ENCODE measurements around the gene SLC25A23. TPM values are rescaled to one million over a fixed set of nuclear protein-coding genes. Genes with fewer than 3 reads are reported as not detected.

Gene SLC25A23
- total RNA-seq, 1 experiment from 2014 or later, result 89.5 TPM

DNA sequence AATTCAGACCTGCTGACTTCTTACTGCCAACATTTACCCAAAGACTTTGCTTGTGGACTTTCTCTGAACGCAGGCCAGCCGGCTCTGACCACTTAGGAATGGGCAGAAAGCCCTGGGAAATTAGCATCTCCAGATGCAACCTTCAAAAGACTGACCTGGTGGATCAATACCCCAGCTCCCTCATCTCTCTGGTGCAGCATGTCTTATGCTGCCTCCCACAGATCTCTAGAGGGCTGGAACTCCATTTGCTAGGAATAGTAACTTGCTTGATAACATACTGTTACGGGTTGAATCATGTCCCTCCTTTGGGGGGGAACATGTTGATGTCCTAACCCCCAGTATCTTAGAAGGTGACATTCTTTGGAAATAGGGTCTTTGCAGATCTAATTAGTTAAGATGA, 13.1 kb downstream of the SLC25A23 start:
- CTCF ChIA-PET, result no interaction called here
- Histone ChIP-seq H3K4me1 (ENCODE audit: control insufficient read depth in 1 of 2, insufficient read depth in 2 of 2, low read length in 2 of 2) (no peaks in the 10 kb centered on the region), H3K9me3 (ENCODE audit: control insufficient read depth in 1 of 2, insufficient read depth in 1 of 2, low read depth in 1 of 2, low read length in 2 of 2) (peaks cover 0 to 4% of the 10 kb centered on the region in 2 experiments; a peak in 1 of 4 replicates), H3K27me3 (ENCODE audit: insufficient read depth, low read length) (no peaks in the 10 kb centered on the region), H3K4me2 (ENCODE audit: low read length) (no peak overlapping the region), H3K9ac (ENCODE audit: low read length) (no peak overlapping the region), H3K79me2 (ENCODE audit: insufficient read depth, low read length) (no peaks in the 10 kb centered on the region), H2AFZ (ENCODE audit: low read depth, low read length, poor library complexity, severe bottlenecking) (no peak overlapping the region), H3K4me3 (replicated peaks in 1 of 2; ENCODE audit: low read depth in 1 of 2, low read length in 2 of 2) (no peak overlapping the region), H4K20me1 (ENCODE audit: insufficient read depth) (no peaks in the 10 kb centered on the region), H3K9me2 (ENCODE audit: insufficient read depth) (no peaks in the 10 kb centered on the region), H3K36me3 (ENCODE audit: control insufficient read depth in 1 of 2, insufficient read depth in 2 of 2, low read length in 2 of 2) (peaks cover 0 to 4% of the 10 kb centered on the region in 2 experiments; a peak in 2 of 4 replicates), H3K27ac (ENCODE audit: low read depth, low read length) (no peak overlapping the region)
- DNase-seq (ENCODE audit: low read depth, low spot score) (no peak), ATAC-seq (no peak)
- RAD21 ChIA-PET (ENCODE audit: low non-redundant PET in 1 of 2, low total read pairs in 2 of 2, uncharacterized antibody in 2 of 2, unreplicated experiment in 2 of 2), result no interaction called here
- intact Hi-C loops (cut with micrococcal nuclease), result no loop called here
- BruUV-seq (replicated peaks), result no TSS peak
- TF ChIP-seq, protein P1, sequence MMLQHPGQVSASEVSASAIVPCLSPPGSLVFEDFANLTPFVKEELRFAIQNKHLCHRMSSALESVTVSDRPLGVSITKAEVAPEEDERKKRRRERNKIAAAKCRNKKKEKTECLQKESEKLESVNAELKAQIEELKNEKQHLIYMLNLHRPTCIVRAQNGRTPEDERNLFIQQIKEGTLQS (IDR thresholded peaks at IDR 0.05), result no peak
- POLR2A ChIA-PET, result no interaction called here

DNA sequence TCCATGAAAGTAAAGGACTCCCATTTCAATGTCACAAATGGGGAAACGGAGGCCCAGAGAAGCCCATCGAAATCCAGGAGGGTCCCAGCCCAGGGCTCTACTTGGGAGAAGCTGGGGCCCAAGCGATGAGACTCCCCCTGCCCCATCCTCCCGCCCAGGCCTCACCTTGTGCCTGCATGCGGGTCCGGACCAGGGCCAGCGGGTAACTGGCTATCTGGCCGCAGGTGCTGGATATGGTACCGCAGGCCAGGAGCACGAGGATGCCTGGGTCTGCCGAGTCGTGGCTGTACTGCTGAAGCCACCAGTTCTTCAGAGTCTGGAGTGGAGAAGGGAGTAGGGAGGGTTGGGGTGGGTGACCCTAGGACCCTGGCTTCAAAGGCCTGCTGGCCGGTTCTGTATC, 15.6 kb downstream of the SLC25A23 start:
- DNase-seq (ENCODE audit: low read depth, low spot score) (no peak), ATAC-seq (no peak)
- Histone ChIP-seq H3K9ac (ENCODE audit: low read length) (no peak overlapping the region), H3K4me2 (ENCODE audit: low read length) (no peak overlapping the region), H2AFZ (ENCODE audit: low read depth, low read length, poor library complexity, severe bottlenecking) (no peak overlapping the region), H3K36me3 (ENCODE audit: control insufficient read depth in 1 of 2, insufficient read depth in 2 of 2, low read length in 2 of 2) (no peaks in the 10 kb centered on the region), H3K79me2 (ENCODE audit: insufficient read depth, low read length) (no peaks in the 10 kb centered on the region), H3K27ac (ENCODE audit: low read depth, low read length) (no peak overlapping the region), H3K9me3 (ENCODE audit: control insufficient read depth in 1 of 2, insufficient read depth in 1 of 2, low read depth in 1 of 2, low read length in 2 of 2) (peaks cover 0 to 4% of the 10 kb centered on the region in 2 experiments; a peak in 1 of 4 replicates), H3K4me3 (replicated peaks in 1 of 2; ENCODE audit: low read depth in 1 of 2, low read length in 2 of 2) (no peak overlapping the region), H4K20me1 (ENCODE audit: insufficient read depth) (no peaks in the 10 kb centered on the region), H3K9me2 (ENCODE audit: insufficient read depth) (no peaks in the 10 kb centered on the region), H3K4me1 (ENCODE audit: control insufficient read depth in 1 of 2, insufficient read depth in 2 of 2, low read length in 2 of 2) (no peaks in the 10 kb centered on the region), H3K27me3 (ENCODE audit: insufficient read depth, low read length) (no peaks in the 10 kb centered on the region)
- CTCF ChIA-PET, result no interaction called here
- RAD21 ChIA-PET (ENCODE audit: low non-redundant PET in 1 of 2, low total read pairs in 2 of 2, uncharacterized antibody in 2 of 2, unreplicated experiment in 2 of 2), result no interaction called here
- POLR2A ChIA-PET, result no interaction called here
- intact Hi-C loops (cut with micrococcal nuclease), result no loop called here
- BruUV-seq (replicated peaks), result no TSS peak
- no peak for TF ChIP-seq JUND (IDR thresholded peaks at IDR 0.05)
- no peak for TF ChIP-seq FOSL1 (IDR thresholded peaks at IDR 0.05; ENCODE audit: low read depth)
- no peak for TF ChIP-seq CBX3 (IDR thresholded peaks at IDR 0.05; ENCODE audit: low read depth)
- no peak for TF ChIP-seq YY1 (IDR thresholded peaks at IDR 0.05; ENCODE audit: extremely low read depth, insufficient replicate concordance, low read depth, low read length)
- no peak for TF ChIP-seq ZNF274 (IDR thresholded peaks at IDR 0.05; ENCODE audit: low read depth, low read length)
- TF ChIP-seq EZH2 (IDR thresholded peaks at IDR 0.05), result no peak
- TF ChIP-seq, protein P2, sequence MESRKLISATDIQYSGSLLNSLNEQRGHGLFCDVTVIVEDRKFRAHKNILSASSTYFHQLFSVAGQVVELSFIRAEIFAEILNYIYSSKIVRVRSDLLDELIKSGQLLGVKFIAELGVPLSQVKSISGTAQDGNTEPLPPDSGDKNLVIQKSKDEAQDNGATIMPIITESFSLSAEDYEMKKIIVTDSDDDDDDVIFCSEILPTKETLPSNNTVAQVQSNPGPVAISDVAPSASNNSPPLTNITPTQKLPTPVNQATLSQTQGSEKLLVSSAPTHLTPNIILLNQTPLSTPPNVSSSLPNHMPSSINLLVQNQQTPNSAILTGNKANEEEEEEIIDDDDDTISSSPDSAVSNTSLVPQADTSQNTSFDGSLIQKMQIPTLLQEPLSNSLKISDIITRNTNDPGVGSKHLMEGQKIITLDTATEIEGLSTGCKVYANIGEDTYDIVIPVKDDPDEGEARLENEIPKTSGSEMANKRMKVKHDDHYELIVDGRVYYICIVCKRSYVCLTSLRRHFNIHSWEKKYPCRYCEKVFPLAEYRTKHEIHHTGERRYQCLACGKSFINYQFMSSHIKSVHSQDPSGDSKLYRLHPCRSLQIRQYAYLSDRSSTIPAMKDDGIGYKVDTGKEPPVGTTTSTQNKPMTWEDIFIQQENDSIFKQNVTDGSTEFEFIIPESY (IDR thresholded peaks at IDR 0.05; ENCODE audit: extremely low read depth, insufficient replicate concordance, low read length), result no peak
- TF ChIP-seq, protein P3, sequence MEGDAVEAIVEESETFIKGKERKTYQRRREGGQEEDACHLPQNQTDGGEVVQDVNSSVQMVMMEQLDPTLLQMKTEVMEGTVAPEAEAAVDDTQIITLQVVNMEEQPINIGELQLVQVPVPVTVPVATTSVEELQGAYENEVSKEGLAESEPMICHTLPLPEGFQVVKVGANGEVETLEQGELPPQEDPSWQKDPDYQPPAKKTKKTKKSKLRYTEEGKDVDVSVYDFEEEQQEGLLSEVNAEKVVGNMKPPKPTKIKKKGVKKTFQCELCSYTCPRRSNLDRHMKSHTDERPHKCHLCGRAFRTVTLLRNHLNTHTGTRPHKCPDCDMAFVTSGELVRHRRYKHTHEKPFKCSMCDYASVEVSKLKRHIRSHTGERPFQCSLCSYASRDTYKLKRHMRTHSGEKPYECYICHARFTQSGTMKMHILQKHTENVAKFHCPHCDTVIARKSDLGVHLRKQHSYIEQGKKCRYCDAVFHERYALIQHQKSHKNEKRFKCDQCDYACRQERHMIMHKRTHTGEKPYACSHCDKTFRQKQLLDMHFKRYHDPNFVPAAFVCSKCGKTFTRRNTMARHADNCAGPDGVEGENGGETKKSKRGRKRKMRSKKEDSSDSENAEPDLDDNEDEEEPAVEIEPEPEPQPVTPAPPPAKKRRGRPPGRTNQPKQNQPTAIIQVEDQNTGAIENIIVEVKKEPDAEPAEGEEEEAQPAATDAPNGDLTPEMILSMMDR (IDR thresholded peaks at IDR 0.05 in 2 of 3, conservative IDR thresholded peaks at IDR 0.05 in 1 of 3; ENCODE audit: borderline replicate concordance in 1 of 3, insufficient read depth in 1 of 3, low read depth in 2 of 3, low read length in 2 of 3), result no peak
- TF ChIP-seq CEBPB (IDR thresholded peaks at IDR 0.05; ENCODE audit: low read depth), result no peak

Data from HCT116 (cell line).